ENCODE measurements around the gene FAM229B.

Gene FAM229B

GRCh38 chr6:112144145-112144926, 56.9 kb downstream of the FAM229B start:
- peak; percentile 19 for DNase-seq (ENCODE audit: low spot score)

DNA sequence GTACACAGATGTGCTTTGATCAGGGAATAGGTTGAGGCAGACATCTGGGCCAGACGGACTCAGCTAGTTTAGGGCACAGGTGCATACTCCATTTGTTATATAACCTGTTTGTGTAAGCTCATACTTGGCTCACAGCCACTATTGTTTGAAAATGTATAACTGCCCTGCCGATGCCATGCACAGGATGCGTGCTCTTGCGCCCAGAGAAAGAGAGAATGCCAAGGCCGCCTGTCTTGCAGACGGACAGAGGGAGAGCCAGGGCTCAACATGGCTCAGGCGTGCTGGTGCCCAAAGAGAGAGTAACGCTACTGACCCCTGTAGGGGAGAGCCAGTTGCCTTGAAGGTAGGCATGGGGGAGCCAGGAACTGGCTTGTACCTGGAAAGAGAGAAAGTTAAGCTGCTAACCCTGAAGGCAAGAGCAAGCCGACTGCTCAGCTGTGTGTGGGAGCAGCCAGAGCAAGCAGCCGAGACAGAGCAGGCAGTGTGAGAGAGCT, 57.7 kb downstream of the FAM229B start:
- DNase-seq (ENCODE audit: low spot score): no peak

DNA sequence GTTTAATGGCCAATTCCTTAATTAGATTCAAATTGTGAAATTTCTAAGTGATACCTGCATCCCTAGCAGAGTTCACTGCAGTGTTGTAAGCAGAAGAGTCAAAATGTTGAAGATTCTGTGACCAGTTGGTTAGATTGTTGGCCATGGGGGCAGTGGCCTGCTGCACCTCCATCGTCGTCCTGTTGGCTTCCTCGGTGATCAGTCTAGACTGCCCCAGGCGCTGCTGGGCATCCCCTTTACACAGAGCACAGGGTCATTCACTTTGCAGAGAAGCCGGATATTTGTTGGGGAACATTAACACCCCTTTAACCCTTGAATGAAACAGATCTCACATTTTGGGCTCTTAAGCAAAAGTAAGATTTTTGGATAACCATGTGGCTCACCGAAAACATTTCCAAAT, 60.7 kb downstream of the FAM229B start:
- no peak for DNase-seq (ENCODE audit: low spot score)

DNA sequence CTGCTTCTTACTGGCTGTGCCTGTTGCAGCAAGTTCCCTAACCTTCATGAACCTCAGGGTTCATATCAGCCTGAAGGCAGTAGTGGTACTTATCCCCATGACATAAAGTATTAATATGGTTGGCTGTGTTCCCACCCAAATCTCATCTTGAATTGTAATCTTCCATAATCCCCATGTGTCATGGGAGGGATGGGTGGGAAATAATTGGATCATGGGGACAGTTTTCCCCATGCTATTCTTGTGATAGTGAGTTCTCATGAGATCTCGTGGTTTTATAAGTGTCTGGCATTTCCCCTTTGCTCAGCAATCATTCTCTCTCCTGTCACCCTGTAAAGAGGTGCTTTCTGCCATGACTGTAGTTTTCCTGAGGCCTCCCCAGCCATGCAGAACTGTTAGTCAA, 61.8 kb downstream of the FAM229B start:
- DNase-seq (ENCODE audit: low spot score): no peak

GRCh38 chr6:112149719-112150263, 62.4 kb downstream of the FAM229B start:
- peak; percentile 34 for DNase-seq (ENCODE audit: low spot score)

DNA sequence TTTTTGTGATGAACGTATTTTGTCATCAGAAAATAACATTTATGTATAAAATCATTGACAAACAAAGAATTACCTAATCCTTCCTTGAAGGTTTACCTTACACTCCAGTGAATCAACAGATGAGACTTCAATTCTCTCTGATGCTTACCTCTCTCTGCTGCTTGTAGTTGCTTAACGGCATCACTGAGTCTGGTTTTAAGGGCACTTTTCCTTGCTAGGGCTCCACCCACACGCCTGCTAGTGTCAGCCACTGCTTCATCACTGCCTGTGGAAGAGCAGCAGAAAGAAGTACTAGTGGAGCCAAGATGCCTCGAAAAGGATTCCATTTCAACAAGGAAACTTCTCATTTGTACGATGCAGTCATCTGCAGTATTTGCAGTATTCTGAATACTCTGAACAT, 63.0 kb downstream of the FAM229B start:
- DNase-seq (ENCODE audit: low spot score): peak; percentile 16

All from GM03348 (cell line).